HG02938 (cell line): ENCODE measurements around the gene C14orf39.
"Not testable (repeated sequence)": the region's sequence is repeated elsewhere in the genome, so short reads cannot be mapped to it uniquely, and the experiment has no call there.

Source experiments
- ATAC-seq: cut with Tn5 transposase; IDR thresholded peaks from one replicate; pipeline ENCODE4 v1.9.1; 2021; ENCODE audit warnings: mild to moderate bottlenecking, moderate library complexity; ENCODE audit not compliant: unreplicated experiment

The C14orf39 gene

DNA sequence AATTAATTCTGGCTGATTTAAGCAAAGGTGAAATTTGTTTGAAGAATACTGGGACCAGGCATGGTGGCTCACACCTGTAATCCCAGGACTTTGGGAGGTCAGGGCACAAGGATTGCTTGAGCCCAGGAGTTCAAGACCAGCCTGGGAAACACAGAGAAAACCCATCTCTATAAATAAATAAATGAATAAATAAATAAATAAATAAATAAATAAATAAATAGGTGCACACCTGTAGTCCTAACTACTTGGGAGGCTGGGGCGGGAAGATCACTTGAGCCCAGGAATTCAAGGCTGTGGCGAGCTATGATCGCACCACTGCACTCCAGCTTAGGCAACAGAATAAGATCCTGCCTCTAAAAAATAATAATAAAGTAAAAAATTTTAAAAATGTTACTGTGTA is 4.4 kb upstream of the C14orf39 start:
- no peak for ATAC-seq

DNA sequence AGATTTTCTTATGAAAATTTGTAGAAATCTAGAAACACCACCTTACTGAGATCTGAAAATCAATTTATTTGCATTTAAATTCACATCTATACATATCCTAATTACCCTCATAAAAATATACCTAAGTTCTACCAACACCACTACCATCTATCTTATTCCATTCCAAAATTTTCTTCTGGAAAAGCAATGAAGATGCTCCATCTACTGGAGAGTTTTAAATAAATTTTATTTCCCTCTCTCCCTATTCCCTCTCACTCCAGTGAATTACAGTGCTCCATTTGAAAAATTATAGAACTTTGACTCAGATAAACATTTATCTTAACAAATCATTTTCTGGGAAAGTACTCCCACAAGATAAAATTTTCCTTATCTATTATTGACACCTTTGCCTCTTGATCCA is 2.3 kb upstream of the C14orf39 start:
- ATAC-seq: no peak

DNA sequence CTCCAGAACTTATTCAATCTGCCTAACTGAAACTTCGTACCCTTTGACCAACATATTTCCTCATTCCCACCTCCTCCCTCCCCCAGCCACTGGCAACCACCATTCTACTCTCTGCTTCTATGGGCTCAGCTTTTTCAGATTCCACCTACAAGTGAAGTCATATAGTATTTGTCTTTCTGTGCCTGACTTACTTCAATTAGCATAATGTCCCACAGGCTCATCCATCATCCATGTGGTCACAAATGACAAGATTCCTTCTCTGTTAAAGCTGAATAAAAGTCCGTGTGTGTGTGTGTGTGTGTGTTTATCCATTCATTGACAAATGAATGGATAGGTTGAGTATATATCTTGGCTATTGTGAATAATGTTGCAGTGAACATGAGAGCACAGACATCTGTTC is 1.3 kb upstream of the C14orf39 start:
- no peak for ATAC-seq

DNA sequence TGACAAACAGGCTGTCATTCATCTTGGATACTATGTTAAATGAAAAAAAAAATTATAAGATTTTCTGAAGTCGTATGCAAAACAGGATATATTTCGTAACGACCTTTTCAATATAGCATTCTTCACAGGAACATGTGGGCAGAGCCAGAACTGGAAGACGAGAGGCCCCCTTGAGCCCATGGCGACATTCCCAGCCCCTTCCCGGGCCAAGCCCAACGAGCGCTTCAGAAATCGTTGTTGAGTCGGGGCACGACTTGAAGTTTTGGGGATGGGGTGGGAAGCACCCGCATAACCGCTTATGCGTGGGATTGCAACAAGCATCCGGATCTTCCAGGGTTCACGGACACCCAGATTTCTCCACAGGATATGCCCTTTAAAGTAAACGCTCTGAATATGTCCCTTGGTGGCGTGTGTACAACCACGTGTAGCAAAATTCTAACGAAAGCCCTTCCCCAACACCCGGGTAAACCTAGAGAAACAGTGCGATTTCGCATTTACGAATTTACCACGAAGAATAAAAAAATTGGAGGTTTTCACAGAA is 736 bp downstream of the C14orf39 start:
- ATAC-seq: no peak

DNA sequence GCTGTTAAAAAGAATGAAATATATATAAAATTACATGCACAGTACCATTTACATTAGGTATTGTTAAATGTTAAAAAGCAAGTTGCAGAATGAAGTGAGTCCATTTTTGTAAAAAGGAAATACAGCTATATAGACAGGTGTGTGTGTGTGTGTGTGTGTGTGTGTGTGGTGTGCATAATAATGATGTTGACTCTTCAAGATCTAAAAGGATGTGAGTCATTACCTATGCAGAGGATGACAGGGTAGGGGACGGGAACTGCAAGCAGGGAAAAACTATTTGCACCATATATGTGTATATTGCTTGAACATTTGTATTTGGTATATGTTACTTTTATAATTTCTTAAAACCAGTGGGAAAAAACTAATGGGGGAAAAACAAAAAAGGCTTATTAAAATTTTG is 3.1 kb downstream of the C14orf39 start:
- ATAC-seq: no peak

DNA sequence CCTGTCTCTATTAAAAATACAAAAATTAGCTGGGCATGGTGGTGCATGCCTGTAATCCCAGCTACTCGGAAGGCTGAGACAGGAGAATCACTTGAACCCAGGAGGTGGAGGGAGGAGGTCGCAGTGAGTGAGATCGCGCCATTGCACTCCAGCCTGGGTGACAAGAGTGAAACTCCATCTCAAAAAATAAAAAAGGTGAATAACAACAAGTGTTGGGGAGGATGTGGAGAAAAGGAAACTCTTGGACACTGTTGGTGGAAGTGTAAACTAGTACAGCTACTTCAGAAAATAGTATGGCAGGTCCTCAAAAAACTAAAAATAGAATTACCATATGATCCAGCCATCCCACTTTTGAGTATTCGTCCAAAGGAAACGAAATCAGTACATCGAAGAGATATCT is 5.6 kb downstream of the C14orf39 start:
- not testable (repeated sequence) for ATAC-seq

DNA sequence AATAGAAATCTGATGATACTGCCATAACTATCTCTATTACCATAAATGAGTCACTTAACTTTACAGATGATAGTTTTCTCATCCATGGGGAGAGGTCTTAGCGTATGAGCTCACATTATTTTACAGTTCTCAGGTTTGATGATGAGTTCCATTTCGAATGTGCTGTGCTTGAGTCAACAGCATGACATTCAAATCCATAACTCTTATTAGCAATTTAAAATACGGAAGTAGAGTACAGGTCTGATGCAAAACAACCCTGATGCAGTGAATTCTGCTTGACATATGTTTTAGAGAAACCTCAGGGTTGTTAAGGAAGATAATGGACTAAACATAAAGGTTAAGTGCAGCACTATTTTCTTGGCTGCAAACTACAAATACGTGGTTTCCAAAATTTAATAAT is 30.0 kb downstream of the C14orf39 start:
- no peak for ATAC-seq

DNA sequence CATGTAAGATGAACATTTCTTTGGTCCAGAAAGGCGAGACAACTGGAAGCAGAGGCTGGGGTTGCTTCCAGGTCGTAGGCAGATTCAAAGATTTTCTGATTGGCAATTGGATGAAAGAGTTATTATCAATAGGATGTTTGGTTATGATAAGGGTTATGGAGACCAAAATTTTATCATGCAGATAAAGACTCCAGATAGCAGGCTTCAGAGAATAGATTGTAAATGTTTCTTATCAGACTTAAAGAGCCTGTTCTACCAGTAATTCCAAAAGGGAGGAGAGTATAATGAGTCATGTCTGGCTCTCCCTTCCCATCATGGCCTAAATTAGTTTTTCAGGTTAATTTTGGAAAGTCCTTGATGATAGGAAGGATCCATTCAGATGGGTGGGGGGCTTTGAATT is 55.6 kb downstream of the C14orf39 start:
- no peak for ATAC-seq

DNA sequence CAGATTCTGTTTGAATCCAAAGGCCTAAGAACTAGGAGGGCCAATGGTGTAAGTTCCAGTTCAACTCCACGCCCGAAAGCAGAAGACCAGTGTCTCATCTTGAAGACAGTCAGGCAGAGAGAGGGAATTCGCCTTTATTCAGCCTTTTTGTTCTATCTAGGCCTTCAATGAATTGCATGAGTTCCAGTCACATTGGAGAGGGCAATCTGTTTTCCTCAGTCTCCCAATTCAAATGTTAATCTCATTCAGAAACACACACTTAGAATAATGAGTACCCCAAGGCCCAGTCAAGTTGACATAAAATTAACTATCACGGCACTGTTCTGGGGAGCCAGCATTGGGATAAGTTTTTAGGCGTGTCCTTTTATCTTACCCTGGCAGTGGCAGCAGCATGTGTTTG is 65.8 kb downstream of the C14orf39 start:
- ATAC-seq: no peak

DNA sequence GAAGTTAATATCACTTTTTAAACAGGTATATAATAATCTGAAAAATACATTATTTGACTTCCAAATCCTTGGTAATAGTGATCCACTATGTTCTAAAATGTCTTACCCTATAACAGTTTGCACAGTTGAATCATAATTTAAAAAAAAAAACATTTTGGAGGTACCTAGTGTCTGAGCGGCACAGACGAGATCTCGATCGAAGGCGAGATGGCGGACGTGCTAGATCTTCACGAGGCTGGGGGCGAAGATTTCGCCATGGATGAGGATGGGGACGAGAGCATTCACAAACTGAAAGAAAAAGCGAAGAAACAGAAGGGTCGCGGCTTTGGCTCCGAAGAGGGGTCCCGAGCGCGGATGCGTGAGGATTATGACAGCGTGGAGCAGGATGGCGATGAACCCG is 88.3 kb downstream of the C14orf39 start:
- ATAC-seq: not testable (repeated sequence)

DNA sequence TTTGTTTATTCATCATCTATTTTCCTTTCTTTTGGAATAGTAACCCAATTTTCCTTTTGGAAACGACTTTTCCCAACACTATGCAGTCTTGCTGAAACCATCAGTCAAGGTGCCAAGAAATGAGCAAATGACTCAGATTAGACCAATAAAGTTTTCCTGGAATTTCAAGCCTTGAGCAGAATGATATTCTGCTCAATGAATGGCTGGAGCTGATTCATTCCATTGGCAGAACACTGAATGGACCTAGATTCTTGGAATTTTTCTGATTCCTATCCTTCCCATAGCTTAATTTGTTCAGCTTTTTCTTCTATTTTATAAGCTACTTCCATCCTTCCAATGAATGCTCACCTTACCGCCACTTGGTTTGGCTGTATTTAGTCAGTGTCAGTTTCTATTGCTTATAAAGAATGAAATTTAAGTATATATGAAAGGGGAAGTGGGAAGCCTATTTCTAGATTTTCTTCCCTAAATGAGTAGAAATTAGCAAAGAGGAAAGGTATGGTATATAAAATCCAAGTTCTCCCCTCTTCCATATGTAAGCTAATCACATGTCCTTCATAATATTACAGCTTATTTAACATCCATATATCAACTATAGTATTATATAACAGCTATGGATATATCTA is 89.0 kb downstream of the C14orf39 start:
- ATAC-seq: no peak
